H1 (cell line): ENCODE results near the gene GLT8D1. TPM values are rescaled to one million over a fixed set of nuclear protein-coding genes. Genes with fewer than 3 reads are reported as not detected.

Experiments used
- CTCF ChIA-PET: fragments of 300-600 bp; sonication (Branson Sonifier 250); formaldehyde crosslinking; loops from one replicate; lab custom pipeline; 2021; ENCODE audit not compliant: partially characterized antibody; lab: Charles Lee
- POLR2A ChIA-PET: fragments of 300-600 bp; sonication (Branson Sonifier 250); formaldehyde crosslinking; loops from one replicate; lab custom pipeline; 2021; ENCODE audit warnings: inconsistent platforms; ENCODE audit not compliant: partially characterized antibody; lab: Charles Lee
- DNase-seq, 2 experiments: peaks; one replicate each; pipeline versions ENCODE4 v3.0.0 to v3.0.0-alpha.2; 2010 to 2022; ENCODE audit warnings: low spot score in 2 of 2, low read depth in 1 of 2, mixed read lengths in 1 of 2
- FAIRE-seq: peaks from 2 replicates; lab custom pipeline; 2011; peaks lifted over from hg19 to GRCh38; lab: Jason Lieb, UNC
- H2AFZ ChIP-seq: 2 replicates; pipeline ENCODE4 v1.8.1; 2012; ENCODE audit warnings: low read length, inconsistent platforms
- H2AK5ac ChIP-seq: 2 replicates; pipeline ENCODE4 v1.6.1; 2013; ENCODE audit warnings: low read depth, low read length
- H2BK120ac ChIP-seq: replicated peaks from 2 replicates; pipeline ENCODE3; 2013; ENCODE audit warnings: low read depth, low read length, inconsistent platforms
- H2BK12ac ChIP-seq: 2 replicates; pipeline ENCODE4 v1.6.1; 2013; ENCODE audit warnings: low read depth, low read length
- H2BK15ac ChIP-seq: 2 replicates; pipeline ENCODE4 v1.6.1; 2013; ENCODE audit warnings: low read length
- H2BK20ac ChIP-seq: 2 replicates; pipeline ENCODE4 v1.6.1; 2013; ENCODE audit warnings: low read length
- H2BK5ac ChIP-seq: 2 replicates; pipeline ENCODE4 v1.6.1; 2013; ENCODE audit warnings: low read depth, low read length
- H3K14ac ChIP-seq: 2 replicates; pipeline ENCODE4 v1.6.1; 2013; ENCODE audit warnings: inconsistent platforms; ENCODE audit not compliant: insufficient read length
- H3K18ac ChIP-seq: 2 replicates; pipeline ENCODE4 v1.6.1; 2013; ENCODE audit warnings: low read length; ENCODE audit errors: extremely low read depth
- H3K23ac ChIP-seq: 2 replicates; pipeline ENCODE4 v1.6.1; 2013; ENCODE audit warnings: inconsistent platforms; ENCODE audit not compliant: insufficient read length
- H3K23me2 ChIP-seq: 2 replicates; pipeline ENCODE4 v1.6.1; 2013; ENCODE audit warnings: low read depth, low read length
- H3K27ac ChIP-seq: 2 replicates; pipeline ENCODE4 v1.6.1; 2011; ENCODE audit warnings: low read depth, low read length, inconsistent platforms
- H3K27me3 ChIP-seq, 4 experiments: replicated peaks in 1 of 4; 1 replicate in 1 of 4; 2 replicates in 3 of 4; pipeline versions ENCODE4 v1.6.1 to v1.8.1; 2011 to 2013; ENCODE audit warnings: low read length in 3 of 4, mild to moderate bottlenecking in 3 of 4, inconsistent platforms in 2 of 4, mixed read lengths in 2 of 4, moderate library complexity in 1 of 4; ENCODE audit not compliant: control insufficient read depth in 3 of 4, insufficient read depth in 3 of 4; ENCODE audit errors: extremely low read depth in 1 of 4
- H3K36me3 ChIP-seq, 4 experiments: 2 replicates each; pipeline versions ENCODE4 v1.6.1 to v1.8.1; 2011 to 2013; ENCODE audit warnings: mild to moderate bottlenecking in 4 of 4, low read length in 3 of 4, moderate library complexity in 2 of 4, control low read depth in 1 of 4, inconsistent platforms in 1 of 4; ENCODE audit not compliant: insufficient read depth in 4 of 4, control insufficient read depth in 2 of 4
- H3K4ac ChIP-seq: replicated peaks from 2 replicates; pipeline ENCODE3; 2013; ENCODE audit warnings: low read length, low read depth, mixed read lengths, inconsistent platforms; ENCODE audit not compliant: insufficient read length
- H3K4me1 ChIP-seq, 4 experiments: replicated peaks in 1 of 4; 1 replicate in 1 of 4; 2 replicates in 3 of 4; pipeline versions ENCODE4 v1.6.1 to v1.8.1; 2011 to 2013; ENCODE audit warnings: low read length in 3 of 4, inconsistent platforms in 2 of 4, mixed read lengths in 1 of 4; ENCODE audit not compliant: insufficient read depth in 4 of 4, control insufficient read depth in 3 of 4
- H3K4me2 ChIP-seq, 2 experiments: 2 replicates each; pipeline versions ENCODE4 v1.6.1 to v1.8.1; 2011 to 2013; ENCODE audit warnings: low read depth in 2 of 2, low read length in 2 of 2, control low read depth in 1 of 2, inconsistent platforms in 1 of 2, mild to moderate bottlenecking in 1 of 2; ENCODE audit not compliant: insufficient read depth in 1 of 2
- H3K4me3 ChIP-seq, 4 experiments: fragments of 200-600, 300-600 bp in 1 of 4; sonication (generic), shearing (Covaris generic), sonication (Bioruptor Twin) in 1 of 4; 2 replicates each; pipeline versions ENCODE4 v1.5.1 to v1.8.1; 2011 to 2016; ENCODE audit warnings: low read length in 4 of 4, low read depth in 3 of 4, control low read depth in 2 of 4, inconsistent platforms in 2 of 4, mild to moderate bottlenecking in 2 of 4, mixed read lengths in 1 of 4, moderate library complexity in 1 of 4; ENCODE audit not compliant: insufficient read depth in 2 of 4; ENCODE audit errors: extremely low read depth in 1 of 4
- H3K56ac ChIP-seq: replicated peaks from 2 replicates; pipeline ENCODE3; 2013; ENCODE audit warnings: low read depth, mild to moderate bottlenecking, mixed read lengths, low read length, inconsistent platforms; ENCODE audit not compliant: insufficient read length
- H3K79me1 ChIP-seq: 2 replicates; pipeline ENCODE4 v1.6.1; 2013; ENCODE audit warnings: low read depth, low read length, control low read depth
- H3K79me2 ChIP-seq, 2 experiments: 2 replicates each; pipeline versions ENCODE4 v1.6.1 to v1.8.1; 2012 to 2013; ENCODE audit warnings: low read length in 2 of 2, mild to moderate bottlenecking in 2 of 2, inconsistent platforms in 1 of 2; ENCODE audit not compliant: insufficient read depth in 2 of 2, control insufficient read depth in 1 of 2
- H3K9ac ChIP-seq, 4 experiments: replicated peaks in 1 of 4; 1 replicate in 1 of 4; 2 replicates in 3 of 4; pipeline versions ENCODE4 v1.6.1 to v1.8.1; 2011 to 2013; ENCODE audit warnings: low read depth in 3 of 4, low read length in 3 of 4, control low read depth in 2 of 4, mild to moderate bottlenecking in 2 of 4, moderate library complexity in 2 of 4, inconsistent platforms in 1 of 4; ENCODE audit errors: extremely low read depth in 1 of 4
- H3K9me3 ChIP-seq, 2 experiments: 2 replicates each; pipeline versions ENCODE4 v1.6.1 to v1.8.1; 2012 to 2013; ENCODE audit warnings: mild to moderate bottlenecking in 2 of 2, moderate library complexity in 2 of 2, control low read depth in 1 of 2, inconsistent platforms in 1 of 2, low read depth in 1 of 2, low read length in 1 of 2, mixed read lengths in 1 of 2; ENCODE audit not compliant: insufficient read depth in 2 of 2
- H4K20me1 ChIP-seq, 2 experiments: replicated peaks in 1 of 2; 2 replicates each; pipeline versions ENCODE3 to v1.8.1; 2011 to 2013; ENCODE audit warnings: inconsistent platforms in 2 of 2, low read length in 2 of 2, mild to moderate bottlenecking in 1 of 2; ENCODE audit not compliant: insufficient read depth in 2 of 2, control insufficient read depth in 1 of 2
- H4K5ac ChIP-seq: 2 replicates; pipeline ENCODE4 v1.6.1; 2013; ENCODE audit warnings: low read length, low read depth, mixed read lengths, inconsistent platforms; ENCODE audit not compliant: insufficient read length
- H4K8ac ChIP-seq: 2 replicates; pipeline ENCODE4 v1.8.0; 2013; ENCODE audit warnings: mild to moderate bottlenecking, moderate library complexity, low read length, inconsistent platforms; ENCODE audit not compliant: insufficient read depth; ENCODE audit errors: extremely low read depth
- H4K91ac ChIP-seq: replicated peaks from 2 replicates; pipeline ENCODE3; 2013; ENCODE audit warnings: low read length, mixed read lengths, inconsistent platforms; ENCODE audit not compliant: insufficient read length
- CTCF ChIP-seq, 3 experiments: IDR thresholded peaks; 1 replicate in 2 of 3; 2 replicates in 1 of 3; pipeline versions ENCODE4 v1.5.1 to v1.6.1; 2011; ENCODE audit warnings: low read length in 3 of 3, mild to moderate bottlenecking in 3 of 3, inconsistent platforms in 2 of 3, low read depth in 1 of 3, moderate library complexity in 1 of 3; ENCODE audit not compliant: insufficient read depth in 1 of 3; ENCODE audit errors: control extremely low read depth in 1 of 3
- FOSL1 ChIP-seq: IDR thresholded peaks from 2 replicates; pipeline ENCODE4 v1.6.1; 2011; ENCODE audit warnings: mild to moderate bottlenecking, low read depth, low read length, moderate library complexity; ENCODE audit not compliant: insufficient read depth
- KDM4A ChIP-seq: IDR thresholded peaks from one replicate; pipeline ENCODE4 v1.7.1; 2012; ENCODE audit warnings: low read depth, mild to moderate bottlenecking, moderate library complexity, low read length, inconsistent platforms; ENCODE audit not compliant: severe bottlenecking
- MAX ChIP-seq: IDR thresholded peaks from 2 replicates; pipeline ENCODE4 v1.6.1; 2012; ENCODE audit warnings: inconsistent platforms
- RAD21 ChIP-seq, 2 experiments: IDR thresholded peaks in 1 of 2; conservative IDR thresholded peaks in 1 of 2; 2 replicates each; pipeline ENCODE4 v1.6.1; 2011; ENCODE audit warnings: low read depth in 2 of 2, low read length in 2 of 2, improper control_type of control experiment in 1 of 2, inconsistent platforms in 1 of 2, mild to moderate bottlenecking in 1 of 2, moderate library complexity in 1 of 2
- SIN3A ChIP-seq, 2 experiments: IDR thresholded peaks in 1 of 2; conservative IDR thresholded peaks in 1 of 2; 2 replicates each; pipeline ENCODE4 v1.6.1; 2011 to 2012; ENCODE audit warnings: low read length in 2 of 2, improper control_type of control experiment in 1 of 2, low read depth in 1 of 2, mild to moderate bottlenecking in 1 of 2
- polyA plus RNA-seq, 7 experiments: library from polyadenylated mRNA; depleted of rRNA in 3 of 7; stranded (reverse) in 5 of 7; unstranded in 2 of 7; fragments of >200 nt in 5 of 7; fragments of 200-250 nt in 2 of 7; gene quantifications; 1 replicate in 5 of 7; 2 replicates in 1 of 7; 4 replicates in 1 of 7; pipeline versions ENCODE4 v1.2.1 to v1.2.3, GENCODE V29; 2011 to 2013; ENCODE audit warnings: missing spikeins in 2 of 7, mixed read lengths in 2 of 7
- total RNA-seq: library from RNA; stranded (reverse); fragmentation: NEBNext Ultra II Directional; extraction: Animal tissue kit (Norgen Biotek cat#: 25700); gene quantifications from 2 replicates; pipeline ENCODE4 v1.2.1, GENCODE V29; 2021

GLT8D1 gene
- total and polyA plus RNA-seq, 2 of the 8 experiments (the other 6 are each of a cell fraction or from before 2014, with no cell fraction given) = 29.0 to 33.6 TPM

DNA sequence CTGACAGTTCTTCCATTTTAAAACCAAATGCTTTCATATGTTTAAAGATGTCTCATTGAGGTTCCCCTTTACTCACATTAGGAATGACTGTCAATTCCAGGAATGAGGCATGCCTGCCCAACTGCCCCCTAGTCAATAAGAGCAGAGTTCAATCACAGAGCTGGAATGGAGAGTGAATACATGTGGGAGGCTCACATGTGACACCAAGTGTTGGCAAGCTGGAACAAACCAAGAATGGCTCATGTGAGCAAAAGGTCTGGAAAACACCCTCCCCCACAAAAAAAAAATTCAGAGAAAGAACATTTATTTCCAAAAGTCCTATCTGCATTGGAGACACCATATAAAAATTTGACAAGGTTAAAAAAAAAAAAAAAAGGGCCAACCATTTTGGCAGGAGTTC lies 23.6 kb downstream of the GLT8D1 start:
- no peaks in the 10 kb centered on the region for H3K79me1 ChIP-seq
- H2AK5ac ChIP-seq = no peak overlapping the region
- no peaks in the 10 kb centered on the region for H3K23me2 ChIP-seq
- FAIRE-seq (no peak), DNase-seq (no peak)
- H2BK12ac ChIP-seq = no peak overlapping the region
- no peak overlapping the region for H3K18ac ChIP-seq
- H2BK120ac ChIP-seq = no peak overlapping the region
- no peak overlapping the region for H3K9ac ChIP-seq
- H4K8ac ChIP-seq = no peak overlapping the region
- no peak overlapping the region for H3K14ac ChIP-seq
- no peak overlapping the region for H3K4ac ChIP-seq
- H3K23ac ChIP-seq = no peak overlapping the region
- no peak overlapping the region for H2AFZ ChIP-seq
- no peak overlapping the region for H3K4me2 ChIP-seq
- peaks cover 0 to 2% of the 10 kb centered on the region in 2 experiments for H4K20me1 ChIP-seq
- H3K27me3 ChIP-seq = no peaks in the 10 kb centered on the region
- H3K4me1 ChIP-seq = peaks cover 0 to 2% (median 0%) of the 10 kb centered on the region in 4 experiments; a peak in 3 of 7 replicates
- H2BK20ac ChIP-seq = no peak overlapping the region
- H3K36me3 ChIP-seq = peaks cover 8 to 27% (median 18%) of the 10 kb centered on the region in 4 experiments; a peak in 7 of 8 replicates
- no peak overlapping the region for H2BK5ac ChIP-seq
- no peak overlapping the region for H2BK15ac ChIP-seq
- no peak overlapping the region for H4K91ac ChIP-seq
- no peak overlapping the region for H3K56ac ChIP-seq
- no peaks in the 10 kb centered on the region for H3K9me3 ChIP-seq
- H3K27ac ChIP-seq = no peak overlapping the region
- ChIA-PET CTCF (interaction anchor here (1.5 kb wide), 1 partner anchor 22 kb away, joined by 4 read pairs; no protein-coding TSS in a partner anchor), POLR2A (interaction anchor here (0.8 kb wide), 1 partner anchor 10 kb away, joined by 4 read pairs; no protein-coding TSS in a partner anchor)
- peak; percentile 33; the same call in 1 of the 2 replicates for TF ChIP-seq MAX
- TF ChIP-seq CTCF (IDR thresholded peaks at IDR 0.05; ENCODE audit: control extremely low read depth in 1 of 3, insufficient read depth in 1 of 3, low read depth in 1 of 3, low read length in 3 of 3) = peak in 2 of 3 experiments; percentile 9; a peak in 2 of 4 replicates
- TF ChIP-seq KDM4A = no peak
- 0 out of 4 replicates have a peak, but pooled peaks of 1 of the 2 experiments have one; percentile 35 for TF ChIP-seq SIN3A (conservative IDR thresholded peaks at IDR 0.05 in 1 of 2, IDR thresholded peaks at IDR 0.05 in 1 of 2; ENCODE audit: low read depth in 1 of 2, low read length in 2 of 2)
- peak; percentile 22 to 37; a peak in 3 of 4 replicates for TF ChIP-seq RAD21 (IDR thresholded peaks at IDR 0.05 in 1 of 2, conservative IDR thresholded peaks at IDR 0.05 in 1 of 2; ENCODE audit: low read depth in 2 of 2, low read length in 2 of 2)
- no peak for TF ChIP-seq FOSL1
- no peak overlapping the region for H3K4me3 ChIP-seq
- H3K79me2 ChIP-seq = peaks cover 9 to 66% of the 10 kb centered on the region in 2 experiments
- H4K5ac ChIP-seq = no peak overlapping the region
